ENCODE results near the gene TTC34. TPM values are rescaled to one million over a fixed set of nuclear protein-coding genes. Genes with fewer than 3 reads are reported as not detected.
"Not testable (repeated sequence)": the region's sequence is repeated elsewhere in the genome, so short reads cannot be mapped to it uniquely, and the experiment has no call there.

Gene TTC34
- total RNA-seq, 1 experiment from 2014 or later: 0.42 TPM

DNA sequence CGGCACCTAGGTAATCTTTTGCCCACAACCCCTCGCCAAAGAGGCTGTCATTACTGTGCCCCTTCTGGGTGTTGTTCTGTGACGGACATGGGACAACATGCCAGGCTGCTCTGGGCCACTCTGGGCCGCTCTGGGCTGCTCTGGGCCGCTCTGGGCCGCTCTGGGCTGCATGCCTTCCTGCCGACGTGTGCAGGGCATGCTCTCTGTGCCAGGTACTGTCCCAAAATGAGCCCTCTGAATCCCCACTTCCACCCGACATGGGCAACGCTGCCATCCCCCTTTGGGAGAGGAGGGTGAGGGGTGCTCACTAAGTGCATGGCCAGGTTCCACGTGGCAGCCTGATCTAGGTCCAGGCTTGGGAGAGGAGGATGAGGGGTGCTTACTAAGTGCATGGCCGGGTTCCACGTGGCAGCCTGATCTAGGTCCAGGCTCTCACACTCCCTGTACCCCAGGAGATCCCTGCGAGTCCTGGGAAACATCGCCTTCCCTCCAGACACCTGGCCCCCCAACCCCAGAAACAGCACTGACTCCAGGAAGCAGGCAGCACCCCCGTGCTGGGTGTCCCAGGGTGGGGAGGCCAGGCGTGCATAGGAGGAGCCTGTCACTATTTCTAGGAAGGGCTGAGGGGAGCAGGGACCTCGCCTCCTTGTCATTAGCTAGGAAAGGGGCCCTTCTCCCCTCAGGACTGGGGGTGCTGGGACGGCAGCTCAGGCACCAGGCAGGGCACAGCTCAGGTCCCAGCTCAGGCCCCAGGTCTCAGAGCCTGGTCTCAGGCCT is 16.5 kb downstream of the TTC34 start:
- H3K27me3 ChIP-seq (ENCODE audit: control insufficient read depth, insufficient read depth, low read length): no peaks in the 10 kb centered on the region

DNA sequence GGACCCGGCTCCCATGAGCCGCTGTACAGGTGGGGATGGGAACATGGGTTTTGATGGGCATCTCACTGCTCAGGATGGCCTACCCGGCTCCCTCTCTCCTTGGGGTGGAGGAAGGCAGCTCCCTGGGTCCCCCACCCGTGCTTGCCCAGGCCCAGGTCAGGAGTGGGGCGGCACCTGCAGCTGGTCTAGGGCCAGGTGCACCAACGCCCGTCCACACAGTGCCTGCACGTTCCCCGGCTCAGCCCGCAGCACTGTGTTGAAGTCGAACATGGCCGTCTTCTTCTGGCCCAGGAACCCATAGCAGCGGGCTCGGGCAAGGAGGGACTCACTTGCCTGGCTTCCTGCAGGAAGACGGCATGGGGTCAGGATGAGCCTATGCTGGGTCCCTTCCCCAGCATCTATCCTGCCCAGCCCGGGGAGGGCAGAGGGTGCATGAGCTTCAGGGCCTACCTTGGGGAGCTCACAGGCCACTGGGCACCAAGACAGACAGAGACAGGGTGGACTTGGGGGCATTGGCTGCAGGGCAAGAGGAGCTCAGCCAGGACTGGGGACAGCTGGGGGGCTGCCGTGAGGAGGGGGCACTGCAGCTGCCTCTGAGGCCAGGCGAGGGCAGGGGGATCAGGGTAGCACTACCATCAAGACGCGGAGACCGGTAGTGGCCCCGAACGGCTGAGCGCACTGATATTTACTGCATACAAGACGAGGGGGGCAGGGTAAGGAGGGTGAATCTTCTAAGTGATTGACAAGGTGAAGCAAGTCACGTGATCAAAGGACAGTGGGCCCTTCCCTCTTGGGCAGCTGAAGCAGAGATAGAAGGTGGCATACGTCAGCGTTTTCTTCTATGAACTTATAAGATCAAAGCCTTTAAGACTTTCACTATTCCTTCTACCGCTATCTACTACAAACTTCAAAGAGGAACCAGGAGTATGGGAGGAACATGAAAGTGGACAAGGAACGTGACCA is 17.8 kb downstream of the TTC34 start:
- no peaks in the 10 kb centered on the region for H3K27me3 ChIP-seq (ENCODE audit: control insufficient read depth, insufficient read depth, low read length)
- DNase-seq: peak; percentile 27
- H3K36me3 ChIP-seq (replicated peaks; ENCODE audit: control insufficient read depth, insufficient read depth, low read length): no peaks in the 10 kb centered on the region
- H3K4me3 ChIP-seq (ENCODE audit: insufficient read depth, low read depth, low read length): no peak overlapping the region

More for the DNA sequence above, 16.5 kb downstream of the TTC34 start:
- Histone ChIP-seq H3K36me3 (replicated peaks; ENCODE audit: control insufficient read depth, insufficient read depth, low read length) (no peaks in the 10 kb centered on the region), H3K4me3 (ENCODE audit: insufficient read depth, low read depth, low read length) (no peak overlapping the region)
- peak; percentile 43 for DNase-seq

DNA sequence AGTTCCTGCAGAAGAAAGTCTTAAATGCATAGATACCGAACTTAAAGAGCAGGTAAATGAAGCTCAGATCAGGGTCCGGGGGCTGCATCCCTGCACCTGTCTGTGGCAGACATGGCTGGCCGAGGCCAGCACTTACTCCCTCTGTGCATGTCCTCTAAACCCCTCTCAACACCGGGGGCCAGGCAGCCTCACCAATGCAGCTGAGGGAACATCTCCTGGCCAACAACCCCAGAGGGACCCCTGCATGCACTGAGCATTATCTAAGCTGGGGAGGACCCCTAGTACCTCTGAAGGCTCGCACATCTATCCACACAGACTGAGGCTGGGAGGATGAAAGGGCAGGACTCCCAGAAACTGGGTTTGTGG is 18.4 kb downstream of the TTC34 start:
- H3K36me3 ChIP-seq (replicated peaks; ENCODE audit: control insufficient read depth, insufficient read depth, low read length): no peaks in the 10 kb centered on the region
- no peaks in the 10 kb centered on the region for H3K27me3 ChIP-seq (ENCODE audit: control insufficient read depth, insufficient read depth, low read length)
- no peak for DNase-seq
- no peak overlapping the region for H3K4me3 ChIP-seq (ENCODE audit: insufficient read depth, low read depth, low read length)

DNA sequence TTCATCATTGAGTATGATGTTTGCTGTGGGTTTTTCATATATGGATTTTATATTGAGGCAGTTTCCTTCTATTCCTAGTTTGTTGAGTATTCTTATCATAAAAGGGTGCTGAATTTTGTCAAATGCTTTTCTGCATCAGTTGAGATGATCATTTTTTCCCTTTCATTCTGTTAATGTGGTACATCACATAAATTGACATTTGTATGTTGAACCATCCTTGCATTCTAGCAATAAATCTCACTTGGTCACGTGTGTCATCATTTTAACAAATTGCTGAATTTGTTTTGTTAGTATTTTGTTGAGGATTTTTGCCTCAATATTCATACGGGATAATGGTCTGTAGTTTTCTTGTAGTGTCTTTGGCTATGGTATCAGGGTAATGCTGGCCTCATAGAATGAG is 19.9 kb downstream of the TTC34 start:
- Histone ChIP-seq H3K4me3 (ENCODE audit: insufficient read depth, low read depth, low read length) (no peak overlapping the region), H3K36me3 (replicated peaks; ENCODE audit: control insufficient read depth, insufficient read depth, low read length) (no peaks in the 10 kb centered on the region), H3K27me3 (ENCODE audit: control insufficient read depth, insufficient read depth, low read length) (no peaks in the 10 kb centered on the region)
- no peak for DNase-seq

DNA sequence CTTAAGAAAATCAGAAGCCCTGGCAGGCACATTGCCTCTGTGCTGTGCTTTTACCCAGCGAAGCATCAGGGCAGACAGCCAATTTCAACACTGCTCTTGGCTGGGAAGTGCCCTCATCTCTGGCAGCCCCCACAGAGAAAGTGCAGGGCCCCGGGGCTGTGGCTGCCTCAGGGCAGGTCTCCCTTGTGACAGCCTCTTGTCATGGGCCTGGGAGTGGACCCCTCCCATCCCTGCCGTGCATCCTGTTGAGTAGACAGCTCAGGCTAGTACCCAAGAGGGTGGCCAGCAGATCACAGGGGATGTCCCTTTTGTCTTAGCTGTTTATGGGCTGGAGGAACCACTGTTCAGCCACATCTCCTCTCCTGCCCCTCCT is 23.3 kb downstream of the TTC34 start:
- Histone ChIP-seq H3K4me3 (ENCODE audit: insufficient read depth, low read depth, low read length) (no peak overlapping the region), H3K27me3 (ENCODE audit: control insufficient read depth, insufficient read depth, low read length) (no peaks in the 10 kb centered on the region), H3K36me3 (replicated peaks; ENCODE audit: control insufficient read depth, insufficient read depth, low read length) (no peaks in the 10 kb centered on the region)
- peak; percentile 32 for DNase-seq

DNA sequence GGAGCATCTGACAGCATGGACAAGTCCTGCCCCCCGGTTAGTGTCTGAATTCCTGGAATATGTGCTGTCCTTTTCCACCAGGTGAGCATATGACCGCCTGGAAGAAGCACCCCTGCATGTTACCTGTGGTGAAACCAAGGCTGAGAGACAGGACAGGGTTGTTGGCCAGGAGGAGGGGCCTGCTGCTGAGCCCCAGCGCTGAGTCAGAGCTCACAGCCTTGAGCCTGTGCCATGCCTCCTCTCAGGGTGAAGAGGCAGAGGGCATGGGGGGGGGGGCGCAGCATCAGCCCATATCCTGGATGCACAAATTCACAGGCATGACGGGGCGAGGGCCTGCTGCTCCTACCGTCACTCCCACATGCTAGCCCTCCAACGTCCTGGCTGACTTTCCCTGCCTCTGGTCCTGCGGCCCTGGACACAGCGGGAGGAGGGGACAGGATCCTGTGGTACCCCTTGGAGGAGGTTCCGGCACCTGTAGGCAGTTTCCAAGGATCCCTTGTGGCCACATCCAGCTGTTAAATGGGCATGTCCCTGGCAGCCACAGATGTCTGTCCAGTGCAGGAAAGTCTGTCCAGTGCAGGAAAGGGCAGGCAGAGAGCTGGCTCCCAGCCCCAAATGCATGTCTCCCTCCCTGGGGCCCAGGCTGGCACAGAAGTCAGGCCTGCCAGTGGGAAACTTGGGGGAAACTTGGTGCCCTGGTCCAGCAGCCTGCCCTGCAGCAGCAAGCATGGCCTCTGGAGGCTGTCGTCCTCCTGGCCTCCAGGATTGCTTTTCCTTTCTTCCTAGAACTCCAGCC is 23.9 kb downstream of the TTC34 start:
- Histone ChIP-seq H3K36me3 (replicated peaks; ENCODE audit: control insufficient read depth, insufficient read depth, low read length) (no peaks in the 10 kb centered on the region), H3K27me3 (ENCODE audit: control insufficient read depth, insufficient read depth, low read length) (no peaks in the 10 kb centered on the region), H3K4me3 (ENCODE audit: insufficient read depth, low read depth, low read length) (no peak overlapping the region)
- DNase-seq: peak; percentile 32

DNA sequence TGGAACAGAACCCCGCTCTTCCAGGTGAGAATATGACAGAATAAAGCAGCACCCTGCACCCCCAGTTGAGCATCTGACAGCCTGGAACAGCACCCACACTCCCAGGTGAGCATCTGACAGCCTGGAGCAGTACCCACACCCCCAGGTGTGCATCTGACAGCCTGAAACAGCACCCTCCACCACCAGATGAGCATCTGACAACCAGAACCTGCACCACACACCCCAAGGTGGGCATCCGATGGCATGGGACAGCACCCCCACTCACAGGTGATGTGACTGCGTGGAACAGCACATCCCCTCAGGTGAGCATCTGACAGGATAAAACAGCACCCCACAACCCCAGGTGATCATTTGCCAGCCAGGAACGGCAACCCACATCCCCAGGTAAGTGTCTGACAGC is 26.2 kb downstream of the TTC34 start:
- H3K27me3 ChIP-seq (ENCODE audit: control insufficient read depth, insufficient read depth, low read length); DNase-seq; H3K36me3 ChIP-seq (replicated peaks; ENCODE audit: control insufficient read depth, insufficient read depth, low read length); H3K4me3 ChIP-seq (ENCODE audit: insufficient read depth, low read depth, low read length): not testable (repeated sequence)

DNA sequence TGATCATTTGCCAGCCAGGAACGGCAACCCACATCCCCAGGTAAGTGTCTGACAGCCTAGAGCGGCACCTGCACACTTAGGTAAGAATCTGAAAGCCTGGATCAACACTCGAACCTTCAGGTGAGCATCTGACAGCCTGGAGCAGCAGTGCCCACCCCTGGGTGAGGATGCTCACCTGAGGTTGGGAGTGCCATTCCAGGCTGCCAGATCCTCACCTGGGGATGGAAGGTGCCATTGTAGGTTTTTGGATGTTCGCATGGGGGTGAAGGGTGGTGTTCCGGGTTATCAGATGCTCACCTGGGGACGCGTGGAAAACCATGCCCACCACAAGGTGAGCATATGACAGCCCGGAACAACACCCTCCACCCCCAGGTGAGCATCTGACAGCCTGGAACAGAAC is 33.4 kb downstream of the TTC34 start:
- DNase-seq; H3K4me3 ChIP-seq (ENCODE audit: insufficient read depth, low read depth, low read length); H3K27me3 ChIP-seq (ENCODE audit: control insufficient read depth, insufficient read depth, low read length); H3K36me3 ChIP-seq (replicated peaks; ENCODE audit: control insufficient read depth, insufficient read depth, low read length): not testable (repeated sequence)

DNA sequence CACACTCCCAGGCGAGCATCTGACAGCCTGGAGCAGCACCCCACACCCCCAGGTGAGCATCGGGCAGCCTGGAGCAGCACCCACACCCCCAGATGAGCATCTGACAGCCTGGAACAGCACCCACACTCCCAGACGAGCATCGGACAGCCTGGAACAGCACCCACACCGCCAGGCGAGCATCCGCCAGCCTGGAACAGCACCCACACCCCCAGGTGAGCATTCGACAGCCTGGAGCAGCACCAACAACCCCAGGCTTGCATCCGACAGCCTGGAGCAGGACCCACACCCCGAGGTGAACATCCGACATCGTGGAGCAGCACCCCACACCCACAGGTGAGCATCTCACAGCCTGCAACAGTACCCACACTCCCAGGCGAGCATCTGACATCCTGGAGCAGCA is 42.1 kb downstream of the TTC34 start:
- H3K27me3 ChIP-seq (ENCODE audit: control insufficient read depth, insufficient read depth, low read length); H3K4me3 ChIP-seq (ENCODE audit: insufficient read depth, low read depth, low read length); H3K36me3 ChIP-seq (replicated peaks; ENCODE audit: control insufficient read depth, insufficient read depth, low read length); DNase-seq: not testable (repeated sequence)

DNA sequence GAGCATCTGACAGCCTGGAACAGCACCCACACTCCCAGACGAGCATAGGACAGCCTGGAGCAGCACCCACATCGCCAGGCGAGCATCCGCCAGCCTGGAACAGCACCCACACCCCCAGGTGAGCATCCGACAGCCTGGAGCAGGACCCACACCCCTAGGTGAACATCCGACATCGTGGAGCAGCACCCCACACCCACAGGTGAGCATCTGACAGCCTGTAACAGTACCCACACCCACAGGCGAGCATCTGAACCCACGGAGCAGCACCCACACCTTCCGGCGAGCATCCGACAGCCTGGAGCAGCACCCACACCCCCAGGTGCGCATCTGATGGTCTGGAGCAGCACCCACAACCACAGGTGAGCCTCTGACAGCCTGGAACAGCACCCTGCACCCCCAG is 44.0 kb downstream of the TTC34 start:
- H3K36me3 ChIP-seq (replicated peaks; ENCODE audit: control insufficient read depth, insufficient read depth, low read length); DNase-seq; H3K27me3 ChIP-seq (ENCODE audit: control insufficient read depth, insufficient read depth, low read length); H3K4me3 ChIP-seq (ENCODE audit: insufficient read depth, low read depth, low read length): not testable (repeated sequence)

DNA sequence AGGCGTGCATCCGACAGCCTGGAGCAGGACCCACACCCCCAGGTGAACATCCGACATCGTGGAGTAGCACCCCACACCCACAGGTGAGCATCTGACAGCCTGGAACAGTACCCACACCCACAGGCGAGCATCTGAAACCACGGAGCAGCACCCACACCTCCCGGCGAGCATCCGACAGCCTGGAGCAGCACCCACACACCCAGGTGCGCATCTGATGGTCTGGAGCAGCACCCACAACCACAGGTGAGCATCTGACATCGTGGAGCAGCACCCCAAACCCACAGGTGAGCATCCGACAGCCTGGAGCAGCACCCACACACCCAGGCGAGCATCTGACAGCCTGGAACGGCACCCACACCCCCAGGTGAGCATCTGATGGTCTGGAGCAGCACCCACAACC is 46.1 kb downstream of the TTC34 start:
- DNase-seq; H3K4me3 ChIP-seq (ENCODE audit: insufficient read depth, low read depth, low read length); H3K27me3 ChIP-seq (ENCODE audit: control insufficient read depth, insufficient read depth, low read length); H3K36me3 ChIP-seq (replicated peaks; ENCODE audit: control insufficient read depth, insufficient read depth, low read length): not testable (repeated sequence)

DNA sequence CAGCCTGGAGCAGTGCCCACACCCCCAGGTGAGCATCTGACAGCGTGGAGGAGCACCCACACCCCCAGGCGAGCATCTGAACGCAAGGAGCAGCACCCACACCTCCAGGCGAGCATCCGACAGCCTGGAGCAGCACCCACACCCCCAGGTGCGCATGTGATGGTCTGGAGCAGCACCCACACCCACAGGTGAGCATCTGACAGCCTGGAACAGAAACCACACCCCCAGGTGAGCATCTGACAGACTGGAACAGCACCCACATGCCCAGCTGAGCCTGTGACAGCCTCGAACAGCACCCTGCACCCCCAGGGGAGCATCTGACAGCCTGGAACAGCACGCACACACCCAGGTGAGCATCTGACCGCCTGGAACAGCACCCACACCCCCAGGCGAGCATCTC is 46.9 kb downstream of the TTC34 start:
- H3K27me3 ChIP-seq (ENCODE audit: control insufficient read depth, insufficient read depth, low read length); H3K36me3 ChIP-seq (replicated peaks; ENCODE audit: control insufficient read depth, insufficient read depth, low read length); H3K4me3 ChIP-seq (ENCODE audit: insufficient read depth, low read depth, low read length); DNase-seq: not testable (repeated sequence)

DNA sequence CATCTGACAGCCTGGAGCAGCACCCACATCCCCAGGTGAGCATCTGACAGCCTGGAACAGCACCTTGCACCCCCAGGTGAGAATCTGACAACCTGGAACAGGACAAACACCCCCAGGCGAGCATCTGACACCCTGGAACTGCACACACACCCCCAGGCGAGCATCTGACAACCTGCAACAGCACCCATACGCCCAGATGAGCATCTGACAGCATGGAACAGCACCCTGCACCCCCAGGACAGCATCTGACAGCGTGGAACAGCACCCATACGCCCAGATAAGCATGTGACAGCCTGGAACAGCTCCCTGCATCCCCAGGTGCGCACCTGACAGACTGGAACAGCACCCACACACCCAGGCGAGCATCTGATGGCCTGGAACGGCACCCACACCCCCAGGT is 49.0 kb downstream of the TTC34 start:
- H3K4me3 ChIP-seq (ENCODE audit: insufficient read depth, low read depth, low read length); H3K36me3 ChIP-seq (replicated peaks; ENCODE audit: control insufficient read depth, insufficient read depth, low read length); H3K27me3 ChIP-seq (ENCODE audit: control insufficient read depth, insufficient read depth, low read length): not testable (repeated sequence)
- DNase-seq: peak; percentile 20

DNA sequence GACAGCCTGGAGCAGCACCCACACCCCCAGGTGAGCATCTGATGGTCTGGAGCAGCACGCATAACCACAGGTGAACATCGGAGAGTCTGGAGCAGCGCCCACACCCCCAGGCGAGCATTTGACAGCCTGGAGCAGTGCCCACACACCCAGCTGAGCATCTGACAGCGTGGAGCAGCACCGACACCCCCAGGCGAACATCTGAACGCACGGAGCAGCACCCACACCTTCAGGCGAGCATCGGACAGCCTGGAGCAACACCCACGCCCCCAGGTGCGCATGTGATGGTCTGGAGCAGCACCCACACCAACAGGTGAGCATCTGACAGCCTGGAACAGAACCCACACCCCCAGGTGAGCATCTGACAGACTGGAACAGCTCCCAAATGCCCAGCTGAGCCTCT is 49.6 kb downstream of the TTC34 start:
- H3K27me3 ChIP-seq (ENCODE audit: control insufficient read depth, insufficient read depth, low read length); H3K4me3 ChIP-seq (ENCODE audit: insufficient read depth, low read depth, low read length); DNase-seq; H3K36me3 ChIP-seq (replicated peaks; ENCODE audit: control insufficient read depth, insufficient read depth, low read length): not testable (repeated sequence)

Measured in H7 (cell line).